Stomach smooth muscle (tissue), 2 donors: ENCODE results near the gene ACOT6.
"Not testable (repeated sequence)": the region's sequence is repeated elsewhere in the genome, so short reads cannot be mapped to it uniquely, and the experiment has no call there.

Experiments used
- H3K27ac ChIP-seq: one replicate; pipeline ENCODE4 v1.7.0; 2013; ENCODE audit warnings: mild to moderate bottlenecking, low read length, inconsistent platforms
- H3K27me3 ChIP-seq, 2 donors: one replicate each; pipeline ENCODE4 v1.7.0; 2013; ENCODE audit warnings: low read length in 2 of 2; ENCODE audit not compliant: insufficient read depth in 2 of 2, control insufficient read depth in 1 of 2
- H3K36me3 ChIP-seq, 2 donors: one replicate each; pipeline ENCODE4 v1.7.0; 2013; ENCODE audit warnings: low read length in 2 of 2; ENCODE audit not compliant: control insufficient read depth in 2 of 2, insufficient read depth in 2 of 2
- H3K4me1 ChIP-seq: one replicate; pipeline ENCODE4 v1.7.0; 2013; ENCODE audit warnings: low read length; ENCODE audit not compliant: control insufficient read depth, insufficient read depth
- H3K4me3 ChIP-seq, 2 donors: one replicate each; pipeline ENCODE4 v1.7.0; 2013; ENCODE audit warnings: low read length in 2 of 2
- H3K9ac ChIP-seq, 2 donors: one replicate each; pipeline ENCODE4 v1.7.0; 2013; ENCODE audit warnings: low read length in 2 of 2, mild to moderate bottlenecking in 1 of 2
- H3K9me3 ChIP-seq, 2 donors: one replicate each; pipeline ENCODE4 v1.7.0; 2013; ENCODE audit warnings: low read length in 2 of 2; ENCODE audit not compliant: control insufficient read depth in 2 of 2
- donor health status: healthy.
- donor health status: Pancreatic carcinoma.

The ACOT6 gene

GRCh38 chr14:73573740-73574139 lies 38.6 kb upstream of the ACOT6 start:
- H3K27me3 ChIP-seq, H3K4me3 ChIP-seq, H3K9me3 ChIP-seq, H3K36me3 ChIP-seq, H3K27ac ChIP-seq, H3K4me1 ChIP-seq, H3K9ac ChIP-seq: not testable (repeated sequence)

- not testable (repeated sequence) for H3K9ac ChIP-seq, H3K4me3 ChIP-seq, H3K27me3 ChIP-seq, H3K9me3 ChIP-seq, H3K36me3 ChIP-seq, H3K4me1 ChIP-seq, H3K27ac ChIP-seq
Measured at GRCh38 chr14:73574251-73574650, 38.1 kb upstream of the ACOT6 start.

- no peak overlapping the region for H3K4me3 ChIP-seq
- H3K4me1 ChIP-seq, result peaks cover 4% of the 10 kb centered on the region
- H3K27me3 ChIP-seq, result no peaks in the 10 kb centered on the region
- peaks cover 7 to 13% of the 10 kb centered on the region in 2 donors for H3K36me3 ChIP-seq
- no peak overlapping the region for H3K27ac ChIP-seq
- H3K9me3 ChIP-seq, result no peaks in the 10 kb centered on the region
- no peak overlapping the region for H3K9ac ChIP-seq
Measured at GRCh38 chr14:73576391-73576790, 35.9 kb upstream of the ACOT6 start.

GRCh38 chr14:73577214-73577613 lies 35.1 kb upstream of the ACOT6 start:
- not testable (repeated sequence) for H3K4me1 ChIP-seq, H3K27me3 ChIP-seq, H3K9me3 ChIP-seq, H3K27ac ChIP-seq, H3K4me3 ChIP-seq, H3K9ac ChIP-seq
- peaks cover 7 to 13% of the 10 kb centered on the region in 2 donors for H3K36me3 ChIP-seq

GRCh38 chr14:73582102-73582979 lies 30.0 kb upstream of the ACOT6 start:
- H3K9me3 ChIP-seq, H3K4me1 ChIP-seq, H3K36me3 ChIP-seq, H3K9ac ChIP-seq, H3K4me3 ChIP-seq, H3K27me3 ChIP-seq, H3K27ac ChIP-seq: not testable (repeated sequence)

- H3K4me3 ChIP-seq, result no peak overlapping the region
- H3K9me3 ChIP-seq, result no peaks in the 10 kb centered on the region
- H3K4me1 ChIP-seq, result peaks cover 5% of the 10 kb centered on the region
- H3K36me3 ChIP-seq, result no peaks in the 10 kb centered on the region
- H3K27me3 ChIP-seq, result no peaks in the 10 kb centered on the region
- no peak overlapping the region for H3K9ac ChIP-seq
- H3K27ac ChIP-seq, result no peak overlapping the region
Measured at GRCh38 chr14:73588695-73589094, 23.6 kb upstream of the ACOT6 start.

GRCh38 chr14:73589116-73589515 lies 23.2 kb upstream of the ACOT6 start:
- Histone ChIP-seq H3K27me3 (no peaks in the 10 kb centered on the region), H3K9me3 (no peaks in the 10 kb centered on the region), H3K4me1 (peaks cover 5% of the 10 kb centered on the region), H3K9ac (no peak overlapping the region), H3K36me3 (no peaks in the 10 kb centered on the region), H3K27ac (no peak overlapping the region), H3K4me3 (no peak overlapping the region)

- not testable (repeated sequence) for H3K27ac ChIP-seq, H3K9ac ChIP-seq, H3K9me3 ChIP-seq, H3K27me3 ChIP-seq, H3K4me1 ChIP-seq, H3K36me3 ChIP-seq, H3K4me3 ChIP-seq
Measured at GRCh38 chr14:73590673-73591004, 21.7 kb upstream of the ACOT6 start.

- Histone ChIP-seq H3K4me3 (peak within 1 kb of the TSS; percentile 60 to 78), H3K36me3 (no peaks in the 10 kb centered on the region), H3K9me3 (no peaks in the 10 kb centered on the region), H3K27ac (no peak within 1 kb of the TSS), H3K27me3 (no peaks in the 10 kb centered on the region), H3K4me1 (peaks cover 5% of the 10 kb centered on the region), H3K9ac (peak within 1 kb of the TSS; percentile 21 to 42)
Measured at GRCh38 chr14:73591690-73592449, 20.4 kb upstream of the ACOT6 start, which contains the start of gene ACOT4. TSS of gene ACOT4 (plus strand) at chr14:73591873. CDS start at chr14:73591960, 87 bp downstream.

GRCh38 chr14:73594491-73594890 lies 17.8 kb upstream of the ACOT6 start:
- Histone ChIP-seq H3K4me1 (peaks cover 5% of the 10 kb centered on the region), H3K9ac (no peak overlapping the region), H3K9me3 (no peaks in the 10 kb centered on the region), H3K4me3 (no peak overlapping the region), H3K27ac (no peak overlapping the region), H3K36me3 (no peaks in the 10 kb centered on the region), H3K27me3 (no peaks in the 10 kb centered on the region)

- H3K4me3 ChIP-seq, result no peak overlapping the region
Measured at GRCh38 chr14:73599499-73599898, 12.8 kb upstream of the ACOT6 start.

More at GRCh38 chr14:73599499-73599898, 12.8 kb upstream of the ACOT6 start:
- Histone ChIP-seq H3K9me3 (no peaks in the 10 kb centered on the region), H3K36me3 (no peaks in the 10 kb centered on the region), H3K27me3 (no peaks in the 10 kb centered on the region), H3K4me1 (no peaks in the 10 kb centered on the region), H3K27ac (no peak overlapping the region), H3K9ac (no peak overlapping the region)
